Measurements from ENCODE around the gene WNK2.

The WNK2 gene

GRCh38 chr9:93255494-93255867, 71.5 kb downstream of the WNK2 start:
- no peak for DNase-seq (ENCODE audit: low read depth in 2 of 2)

- DNase-seq (ENCODE audit: low read depth in 2 of 2): no peak
Measured at GRCh38 chr9:93255994-93256877, 72.3 kb downstream of the WNK2 start.

DNA sequence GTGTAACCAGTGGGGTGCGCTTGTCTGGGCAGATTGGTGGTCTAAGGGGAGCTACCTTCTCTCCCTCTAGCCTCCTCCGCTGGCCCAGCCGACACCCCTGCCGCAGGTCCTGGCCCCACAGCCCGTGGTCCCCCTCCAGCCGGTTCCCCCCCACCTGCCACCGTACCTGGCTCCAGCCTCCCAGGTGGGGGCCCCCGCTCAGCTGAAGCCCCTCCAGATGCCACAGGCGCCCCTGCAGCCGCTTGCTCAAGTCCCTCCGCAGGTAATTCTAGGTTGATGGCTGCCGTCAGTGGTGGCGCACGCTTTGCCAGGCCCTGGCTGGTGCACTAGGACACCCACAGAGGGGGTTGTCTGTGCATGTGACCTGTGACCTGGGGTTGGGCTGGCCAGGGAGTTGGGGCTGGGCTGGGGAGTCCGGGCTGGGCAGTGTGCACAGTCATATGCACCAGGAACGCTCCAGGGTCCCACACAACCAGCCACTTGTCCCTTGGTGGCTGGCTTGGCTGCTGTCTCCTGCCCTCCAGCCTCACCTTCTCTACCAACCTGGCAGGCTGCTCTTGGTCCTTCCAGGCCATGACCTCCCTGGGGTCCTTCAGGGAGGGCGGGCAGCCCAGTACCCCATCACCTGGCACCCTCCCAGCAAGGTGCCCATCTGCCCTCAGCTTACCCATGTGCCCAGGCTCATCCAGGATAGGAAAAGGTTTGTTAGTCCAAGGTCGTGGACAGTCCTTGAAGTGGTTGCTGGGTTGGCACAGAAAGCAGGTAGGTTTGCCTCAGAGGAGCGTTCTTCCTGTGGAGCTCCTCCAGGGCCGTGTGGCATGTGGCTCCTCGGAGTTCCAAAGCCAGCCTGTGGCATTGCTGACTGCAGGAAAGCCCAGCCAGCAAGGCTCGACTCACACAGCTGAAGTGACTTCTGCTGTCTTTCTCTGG, 73.2 kb downstream of the WNK2 start:
- DNase-seq (ENCODE audit: low read depth in 2 of 2): no peak

GRCh38 chr9:93257808-93258331, 73.9 kb downstream of the WNK2 start:
- DNase-seq (ENCODE audit: low read depth in 2 of 2): no peak

DNA sequence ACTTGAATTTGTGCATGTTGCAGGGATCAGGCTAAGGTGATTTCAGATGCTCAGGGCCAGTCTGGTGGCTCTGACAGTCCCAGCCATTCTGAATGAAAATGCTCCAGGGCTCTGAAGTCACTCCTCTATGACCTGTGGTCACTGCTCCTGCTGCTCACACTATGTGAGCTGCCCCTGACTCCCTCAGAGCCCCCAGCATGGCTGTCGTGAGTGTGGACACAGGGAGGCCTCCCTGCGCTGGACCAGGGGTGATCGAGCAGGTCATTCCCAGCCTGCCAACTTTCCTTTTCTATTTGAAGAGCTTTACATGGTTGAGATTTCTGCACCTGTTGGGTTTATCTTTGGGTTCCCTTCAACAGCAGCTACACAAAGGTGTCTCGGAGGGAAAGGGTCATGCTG, 74.5 kb downstream of the WNK2 start:
- DNase-seq (ENCODE audit: low read depth in 2 of 2): no peak

DNA sequence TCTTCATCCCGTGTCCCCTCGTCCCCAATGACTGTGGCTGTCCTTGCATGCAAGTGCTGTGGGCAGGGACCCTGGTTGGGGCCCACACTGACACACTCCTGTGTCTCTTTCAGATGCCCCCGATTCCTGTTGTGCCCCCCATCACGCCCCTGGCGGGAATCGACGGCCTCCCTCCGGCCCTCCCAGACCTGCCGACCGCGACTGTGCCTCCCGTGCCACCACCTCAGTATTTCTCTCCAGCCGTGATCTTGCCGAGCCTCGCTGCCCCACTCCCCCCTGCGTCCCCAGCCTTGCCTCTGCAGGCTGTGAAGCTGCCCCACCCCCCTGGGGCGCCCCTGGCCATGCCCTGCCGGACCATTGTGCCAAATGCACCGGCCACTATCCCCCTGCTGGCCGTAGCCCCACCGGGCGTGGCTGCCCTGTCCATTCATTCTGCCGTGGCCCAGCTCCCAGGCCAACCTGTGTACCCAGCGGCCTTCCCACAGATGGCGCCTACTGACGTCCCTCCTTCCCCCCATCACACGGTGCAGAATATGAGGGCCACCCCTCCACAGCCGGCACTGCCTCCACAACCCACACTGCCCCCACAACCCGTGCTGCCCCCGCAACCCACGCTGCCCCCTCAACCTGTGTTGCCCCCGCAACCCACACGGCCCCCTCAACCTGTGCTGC, 75.0 kb downstream of the WNK2 start:
- DNase-seq (ENCODE audit: low read depth in 2 of 2): no peak

- no peak for DNase-seq (ENCODE audit: low read depth in 2 of 2)
Measured at GRCh38 chr9:93259490-93260262, 75.7 kb downstream of the WNK2 start.

DNA sequence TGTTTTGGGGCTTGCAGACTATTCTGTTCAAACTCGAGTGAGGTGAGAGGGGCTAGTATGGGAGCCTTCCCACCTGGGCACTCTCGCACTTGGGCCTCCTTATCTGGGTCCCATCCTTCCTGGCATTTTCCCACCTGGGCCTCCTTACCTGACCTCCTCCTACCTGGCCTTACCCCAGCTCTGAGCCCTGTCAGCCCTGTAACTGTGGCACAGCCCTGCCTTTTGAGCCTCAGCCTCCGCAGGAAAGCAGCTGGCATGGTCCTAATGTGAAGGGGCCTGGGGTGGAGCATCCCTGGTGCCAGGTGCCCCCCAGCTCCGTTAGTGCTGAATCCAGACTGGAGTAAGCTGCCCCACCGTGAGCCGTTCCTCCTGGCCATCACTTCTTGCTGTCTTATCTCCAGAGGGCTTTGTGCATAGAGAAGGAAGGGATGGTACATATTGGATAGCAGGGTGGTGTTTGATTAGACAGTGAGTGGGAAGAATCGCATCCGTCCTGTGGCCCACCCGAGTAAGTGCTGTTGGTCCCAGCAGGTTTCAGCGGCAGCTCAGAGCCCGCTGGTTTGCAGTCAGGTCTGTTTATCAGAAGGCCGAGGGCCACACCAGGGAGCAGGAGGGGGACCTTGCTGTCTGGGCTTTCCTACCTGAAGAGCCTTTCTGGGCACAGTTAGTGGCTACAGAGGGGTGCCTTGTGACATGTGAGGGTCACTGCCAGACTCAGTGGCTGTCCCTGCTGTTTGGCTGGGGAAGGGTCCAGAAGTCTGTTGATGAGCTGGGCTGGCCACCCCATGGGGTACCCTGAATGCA, 76.5 kb downstream of the WNK2 start:
- no peak for DNase-seq (ENCODE audit: low read depth in 2 of 2)

- no peak for DNase-seq (ENCODE audit: low read depth in 2 of 2)
Measured at GRCh38 chr9:93261281-93261680, 77.3 kb downstream of the WNK2 start.

- no peak for DNase-seq (ENCODE audit: low read depth in 2 of 2)
Measured at GRCh38 chr9:93261735-93262523, 78.0 kb downstream of the WNK2 start.

DNA sequence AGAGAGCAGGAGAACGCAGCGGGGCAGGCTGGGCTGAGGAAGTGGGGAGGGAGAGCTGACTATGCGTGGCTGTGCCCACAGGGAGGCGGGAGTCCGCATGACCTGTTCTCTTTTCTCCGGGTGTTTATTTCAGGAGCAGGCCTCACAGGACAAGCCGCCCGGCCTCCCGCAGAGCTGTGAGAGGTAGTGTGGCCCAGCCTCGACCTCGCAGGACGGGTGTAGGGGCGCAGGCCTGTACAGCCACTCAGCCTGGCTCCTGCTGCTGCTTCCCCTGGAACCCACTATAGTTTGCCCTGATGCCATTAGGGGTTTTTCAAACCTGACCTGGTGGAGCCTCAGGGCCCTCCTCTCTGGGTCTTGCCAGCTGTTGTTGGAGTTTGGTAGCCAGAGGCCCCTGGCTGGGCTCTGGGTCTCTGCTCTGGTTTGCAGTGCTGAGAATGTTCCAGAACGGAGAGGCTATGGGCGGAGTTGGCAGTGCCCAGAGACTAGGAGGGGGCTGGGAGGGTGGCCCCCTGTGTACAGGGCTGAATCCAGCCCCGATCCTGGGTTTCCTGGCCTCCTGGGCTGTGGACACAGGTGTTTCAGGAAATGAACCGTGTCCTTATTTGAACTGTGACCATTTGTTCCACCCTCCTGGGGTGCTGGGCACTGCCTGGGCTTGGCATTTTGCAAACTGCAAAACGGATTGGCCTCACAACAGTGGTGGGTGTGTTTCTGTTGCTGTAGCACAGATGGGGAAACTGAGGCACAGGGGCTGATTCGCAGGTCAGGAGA, 78.8 kb downstream of the WNK2 start:
- DNase-seq (ENCODE audit: low read depth in 2 of 2): no peak

DNA sequence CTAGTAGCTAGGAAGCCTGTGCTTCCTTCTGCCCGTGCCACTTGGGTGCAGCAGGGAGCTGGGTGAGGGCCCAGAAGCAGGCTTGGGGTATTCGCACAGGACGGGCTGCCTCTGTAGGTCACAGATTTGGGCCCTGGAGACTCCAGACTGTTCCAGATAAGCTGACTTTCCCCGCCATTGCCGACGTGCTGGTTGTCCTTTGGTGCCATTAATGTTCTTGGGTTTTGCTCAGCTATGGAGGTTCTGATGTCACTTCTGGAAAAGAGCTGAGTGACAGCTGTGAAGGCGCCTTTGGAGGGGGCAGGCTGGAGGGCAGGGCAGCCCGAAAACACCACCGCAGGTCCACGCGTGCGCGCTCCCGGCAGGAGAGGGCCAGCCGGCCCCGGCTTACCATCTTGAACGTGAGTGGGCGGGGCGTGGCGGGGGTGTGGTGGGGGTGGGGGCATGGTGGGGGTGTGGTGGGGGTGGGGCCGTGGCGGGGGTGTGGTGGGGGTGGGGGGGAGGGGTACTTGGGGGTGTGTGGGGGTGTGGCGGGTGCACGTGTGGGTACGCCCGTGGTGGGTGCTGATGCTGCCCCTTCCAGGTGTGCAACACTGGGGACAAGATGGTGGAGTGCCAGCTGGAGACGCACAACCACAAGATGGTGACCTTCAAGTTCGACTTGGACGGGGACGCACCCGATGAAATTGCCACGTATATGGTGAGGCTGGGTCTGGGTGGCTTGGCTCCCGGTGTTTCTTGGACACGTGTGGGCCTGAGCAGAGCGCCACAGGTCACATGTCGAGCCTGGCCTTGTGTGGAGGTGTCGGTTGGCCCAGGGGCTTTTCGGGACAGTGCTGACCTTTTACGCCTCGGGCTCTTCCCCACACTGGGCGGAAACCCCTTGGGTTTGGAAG, 79.6 kb downstream of the WNK2 start:
- no peak for DNase-seq (ENCODE audit: low read depth in 2 of 2)

- no peak for DNase-seq (ENCODE audit: low read depth in 2 of 2)
Measured at GRCh38 chr9:93264338-93265125, 80.6 kb downstream of the WNK2 start.

DNA sequence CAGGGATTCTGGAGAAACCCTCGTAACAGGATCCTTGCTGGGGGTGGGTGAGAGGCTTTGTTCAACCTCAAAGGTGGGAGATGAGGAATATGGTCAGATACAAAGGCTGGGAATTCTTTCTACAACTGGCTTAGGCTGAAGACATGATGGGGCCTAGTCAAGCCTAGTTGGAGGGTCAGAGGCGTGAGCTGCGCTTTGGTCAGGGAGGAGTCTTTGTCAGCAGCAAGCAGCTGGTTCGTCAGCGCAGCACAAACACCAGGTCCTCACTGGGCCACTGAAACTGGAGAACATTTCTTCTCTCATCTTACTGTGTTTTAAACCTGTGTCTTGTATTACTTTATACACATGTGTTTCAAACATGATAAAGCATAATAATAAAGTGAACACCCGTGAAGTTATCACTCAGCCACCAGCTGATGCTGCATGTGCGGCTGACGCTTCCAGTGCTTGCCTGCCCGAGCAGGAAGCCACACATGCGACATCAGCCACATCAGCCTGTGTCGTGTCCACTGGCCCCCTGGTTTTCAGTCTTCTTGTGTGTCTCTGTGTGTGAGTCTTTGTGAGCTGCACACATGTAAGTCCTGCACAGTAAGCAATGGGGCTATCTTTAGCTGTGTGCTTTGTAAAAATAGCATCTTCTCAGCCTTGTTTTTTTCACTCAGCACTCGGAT, 81.5 kb downstream of the WNK2 start:
- no peak for DNase-seq (ENCODE audit: low read depth in 2 of 2)

DNA sequence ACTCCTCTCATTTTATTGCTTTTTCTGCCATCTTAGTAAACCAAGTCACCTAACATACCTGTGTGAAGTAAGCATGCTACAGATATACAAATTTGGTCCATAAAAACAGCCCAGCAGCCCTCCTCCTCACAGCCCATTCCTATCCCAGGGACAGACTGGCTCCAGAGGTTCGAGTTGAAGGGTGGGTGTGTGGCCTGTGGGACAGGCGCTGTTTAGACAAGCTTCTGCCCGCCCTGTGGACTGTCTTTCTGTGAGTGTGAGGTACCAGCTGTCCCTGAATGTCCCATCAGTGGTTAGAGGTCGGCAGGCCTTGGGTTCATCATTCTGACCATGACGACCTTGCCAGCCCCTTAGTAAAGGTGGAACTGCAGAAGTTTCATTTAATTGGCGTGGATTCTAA, 82.0 kb downstream of the WNK2 start:
- no peak for DNase-seq (ENCODE audit: low read depth in 2 of 2)

DNA sequence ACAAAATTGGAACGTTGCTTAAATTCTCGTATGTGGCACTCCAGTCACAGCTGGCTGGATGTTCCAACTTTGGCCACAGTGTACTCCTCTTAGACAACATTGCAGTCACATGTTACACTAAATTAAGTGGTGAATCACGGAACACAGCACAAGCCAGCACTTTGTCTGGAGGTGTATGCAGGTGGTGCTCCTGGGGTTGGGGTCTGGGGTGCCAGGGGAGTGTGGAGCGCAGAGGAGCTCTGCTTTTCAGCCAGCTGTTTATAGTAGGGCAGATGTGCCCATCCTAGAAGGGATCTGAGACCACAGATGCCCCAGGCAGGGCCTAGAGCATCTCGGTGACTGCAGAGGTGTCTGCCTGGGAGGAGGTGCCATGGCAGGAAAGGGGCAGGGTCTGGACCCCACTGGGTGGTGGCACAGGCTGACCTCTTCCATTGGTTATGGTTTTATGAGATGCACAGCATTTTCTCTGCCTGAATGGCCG, 82.6 kb downstream of the WNK2 start:
- no peak for DNase-seq (ENCODE audit: low read depth in 2 of 2)

Measured in fibroblast of skin of left biceps (primary cell).